Myocyte (in vitro differentiated cells): Measurements from ENCODE around the gene INPP5B. TPM values are rescaled to one million over a fixed set of nuclear protein-coding genes. Genes with fewer than 3 reads are reported as not detected.
A peak's percentile ranks its signal among the peaks of the same experiment; 100 is the strongest.
"Not testable (repeated sequence)": the region's sequence is repeated elsewhere in the genome, so short reads cannot be mapped to it uniquely, and the experiment has no call there.

Source experiments
- DNase-seq: peaks from one replicate; pipeline ENCODE4 v3.0.0-alpha.2; 2012; ENCODE audit warnings: low read depth
- total RNA-seq: library from RNA; depleted of rRNA; stranded (reverse); fragments of >200 nt; gene quantifications from 2 replicates; pipeline ENCODE4 v1.2.3, GENCODE V29; 2014

Gene INPP5B
- total RNA-seq, 1 donor from 2014 or later = 15.7 TPM

DNA sequence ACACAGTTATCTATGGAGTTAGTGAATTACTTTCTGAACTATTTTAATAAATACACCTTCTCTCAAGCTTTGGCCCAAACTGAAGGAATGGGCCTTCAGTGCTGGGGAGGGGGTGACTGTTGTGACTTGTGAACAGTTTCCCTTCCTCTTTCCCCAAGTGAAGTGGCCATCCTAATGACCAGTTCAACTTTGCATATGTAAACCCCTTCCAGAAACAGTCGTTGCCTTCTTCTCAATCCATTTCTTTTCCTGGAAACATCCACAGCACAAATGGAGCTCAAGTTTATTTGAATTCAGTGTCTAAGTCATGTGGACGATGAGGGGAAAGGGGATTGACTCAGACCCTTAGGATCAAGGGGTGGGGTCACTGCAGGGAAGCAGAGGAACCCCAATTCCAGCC lies 1.3 kb upstream of the INPP5B start:
- DNase-seq = no peak

GRCh38 chr1:37947364-37947763 lies 511 bp upstream of the INPP5B start:
- DNase-seq = no peak

DNA sequence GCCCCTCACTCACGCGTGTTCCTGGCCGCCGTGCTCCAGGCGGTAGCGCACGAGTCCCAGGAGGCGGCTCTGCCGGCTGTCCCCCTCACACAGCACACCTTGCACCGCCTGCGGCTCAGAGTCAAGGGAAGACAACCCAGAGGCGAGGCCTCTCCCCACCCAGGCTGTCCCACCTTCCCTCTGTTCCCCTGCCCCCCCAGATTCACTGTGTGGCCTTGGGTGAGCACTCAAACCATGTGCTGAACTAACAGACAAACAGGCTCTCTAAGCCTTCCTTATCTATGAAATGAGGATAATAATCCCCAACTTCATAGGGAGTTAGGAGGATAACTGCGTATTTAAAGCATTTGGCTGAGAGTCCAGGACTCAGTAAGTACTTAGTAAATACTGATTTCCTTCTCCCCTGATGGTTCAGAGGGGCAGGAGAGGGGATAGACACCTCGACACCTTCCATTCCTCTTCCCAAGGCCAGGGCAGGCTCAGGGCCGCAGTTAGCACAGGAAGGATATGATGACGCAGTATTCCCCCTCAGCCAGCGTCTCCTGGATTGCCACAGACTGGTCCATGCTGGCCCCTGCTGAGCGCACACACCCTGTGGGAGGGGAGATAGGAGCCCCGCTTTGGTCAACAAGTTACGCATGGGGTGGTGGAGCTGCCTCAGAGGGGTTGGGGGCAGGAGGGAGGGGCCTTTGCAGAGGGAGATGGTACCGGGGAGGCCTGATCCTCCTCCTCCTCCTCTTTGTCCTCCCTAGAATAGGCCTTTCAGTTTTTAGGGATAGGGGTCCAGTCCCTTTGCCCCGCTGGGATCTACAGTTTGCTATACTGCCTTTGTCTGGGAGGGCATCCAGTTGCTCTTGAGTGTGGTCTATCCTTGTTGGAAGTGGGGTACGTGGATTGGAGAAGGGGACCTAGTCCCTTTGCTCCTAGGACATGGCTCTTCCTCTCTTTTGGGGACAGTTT lies 830 bp downstream of the INPP5B start:
- DNase-seq = peak; percentile 74

GRCh38 chr1:37945251-37945650 lies 1.6 kb downstream of the INPP5B start:
- DNase-seq = no peak

DNA sequence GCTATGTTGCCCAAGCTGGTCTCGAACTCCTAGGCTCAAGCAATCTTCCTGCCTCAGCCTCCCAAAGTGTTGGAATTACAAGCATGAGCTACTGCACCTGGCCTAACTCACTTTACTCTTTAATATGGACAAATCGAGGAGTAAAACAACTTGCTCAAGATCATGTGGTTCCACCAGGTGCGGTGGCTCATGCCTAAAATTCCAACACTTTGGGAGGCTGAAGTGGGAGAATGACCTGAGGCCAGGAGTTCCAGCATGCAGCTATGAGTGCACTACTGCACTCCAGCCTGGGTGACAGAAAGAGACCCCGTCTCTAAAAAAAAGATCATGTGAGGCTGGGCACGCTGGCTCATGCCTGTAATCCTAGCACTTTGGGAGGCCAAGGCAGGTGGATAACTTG lies 2.0 kb downstream of the INPP5B start:
- no peak for DNase-seq

GRCh38 chr1:37944086-37944763 lies 2.6 kb downstream of the INPP5B start:
- no peak for DNase-seq

DNA sequence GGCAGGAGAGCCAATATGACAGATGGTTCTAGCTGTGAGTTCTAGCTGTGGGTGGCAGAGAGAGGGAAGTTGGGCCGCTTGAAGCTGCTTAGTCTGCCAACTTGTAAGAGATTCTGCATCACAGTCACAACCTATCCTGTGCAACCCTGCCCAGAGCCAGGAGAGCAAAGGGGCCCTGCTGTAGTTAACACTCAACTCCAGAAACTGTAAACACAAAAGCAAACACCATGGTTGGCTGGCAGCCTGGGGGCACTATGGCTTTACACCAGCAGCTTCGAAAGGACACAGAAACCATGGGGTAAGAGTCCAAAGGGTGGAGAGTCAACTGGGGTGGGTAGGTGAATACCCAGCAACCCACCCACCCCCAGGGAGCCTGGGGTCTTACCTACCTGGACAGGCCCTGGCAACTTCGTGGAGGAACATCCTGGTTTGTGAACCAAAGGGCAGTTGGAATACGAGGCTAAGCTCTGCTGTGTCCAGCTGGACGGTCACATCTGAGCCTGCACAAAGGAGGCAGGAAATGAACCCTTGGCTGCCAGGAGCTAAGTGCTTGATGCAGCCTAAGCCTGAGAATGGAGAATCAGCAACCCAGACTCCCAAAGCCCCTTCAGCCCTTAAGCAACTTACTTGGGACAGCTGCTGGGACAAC lies 6.4 kb downstream of the INPP5B start:
- DNase-seq = no peak

DNA sequence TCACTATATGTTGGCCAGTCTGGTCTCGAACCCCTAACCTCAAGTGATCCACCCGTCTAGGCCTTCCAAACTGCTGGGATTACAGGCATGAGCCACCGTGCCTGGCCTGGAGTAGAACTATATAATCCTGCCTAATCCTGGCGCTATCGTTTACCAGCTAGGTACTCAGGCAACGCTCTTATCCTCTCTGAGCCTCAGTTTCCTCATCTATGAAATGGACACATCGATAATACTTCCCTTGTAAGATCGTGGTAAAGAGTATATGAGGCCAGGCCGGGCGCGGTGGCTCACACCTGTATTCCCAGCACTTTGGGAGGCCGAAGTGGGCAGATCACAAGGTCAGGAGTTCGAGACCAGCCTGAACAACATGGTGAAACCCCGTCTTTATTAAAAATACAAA lies 10.1 kb downstream of the INPP5B start:
- DNase-seq = not testable (repeated sequence)

DNA sequence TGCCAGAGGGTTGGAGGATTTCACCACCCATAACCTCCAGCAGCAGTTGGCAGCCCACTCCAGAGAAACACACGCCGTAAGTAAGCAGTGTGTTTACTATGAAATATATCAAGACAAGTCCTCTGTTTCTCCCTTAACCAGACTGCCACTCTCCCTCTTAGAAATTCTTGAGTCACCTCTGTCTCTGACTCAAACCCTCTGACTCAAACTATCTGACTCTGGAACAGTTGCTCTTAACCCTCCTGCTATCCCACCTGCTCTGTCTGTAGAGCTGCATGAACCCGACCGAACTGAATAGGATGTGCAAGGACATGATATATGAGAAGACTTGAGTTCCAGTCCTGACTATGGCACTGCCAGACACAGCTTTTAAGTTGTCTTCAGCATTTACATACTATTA lies 14.1 kb downstream of the INPP5B start:
- peak; percentile 87 for DNase-seq

DNA sequence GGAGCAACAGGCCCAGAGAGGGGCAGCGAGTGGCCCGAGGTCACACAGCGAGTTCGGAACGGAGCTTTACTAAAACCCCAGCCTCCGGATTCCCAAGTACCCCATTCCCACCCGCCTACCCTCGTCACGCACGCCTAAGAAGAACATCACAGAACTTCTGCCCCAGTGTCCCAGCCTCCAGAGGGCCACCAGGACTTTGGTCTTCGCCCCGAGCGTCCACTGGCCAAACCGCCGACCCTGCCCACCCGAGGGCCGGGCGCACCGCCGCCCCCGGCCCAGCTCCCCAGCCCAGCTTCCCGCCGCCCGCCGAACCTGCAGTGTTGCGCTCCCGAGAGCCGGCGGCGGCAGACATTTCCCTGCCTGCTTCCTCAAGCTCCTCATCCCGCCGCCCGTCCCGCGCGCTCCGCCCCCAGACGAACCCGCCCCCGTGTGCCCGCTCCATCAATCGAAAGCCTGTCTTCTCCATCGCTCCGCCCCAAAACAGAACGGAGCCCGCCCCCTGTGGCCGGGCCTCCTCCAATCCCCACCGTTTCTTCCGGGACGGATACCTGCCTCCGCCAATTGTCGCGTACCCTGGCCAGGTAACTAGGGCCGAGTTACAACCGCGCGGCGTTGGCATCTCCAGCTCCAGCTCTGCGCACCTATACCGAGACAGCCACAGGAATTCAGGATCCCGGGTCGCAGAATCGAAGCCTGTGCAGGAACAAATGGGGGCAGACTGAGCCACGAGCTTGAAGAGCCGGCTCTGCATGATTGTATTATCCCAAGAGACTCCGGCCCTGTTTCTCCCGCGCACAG lies 15.3 kb downstream of the INPP5B start:
- DNase-seq = peak; percentile 97

- no peak for DNase-seq
Observed at GRCh38 chr1:37931102-37931360, 15.8 kb downstream of the INPP5B start.

DNA sequence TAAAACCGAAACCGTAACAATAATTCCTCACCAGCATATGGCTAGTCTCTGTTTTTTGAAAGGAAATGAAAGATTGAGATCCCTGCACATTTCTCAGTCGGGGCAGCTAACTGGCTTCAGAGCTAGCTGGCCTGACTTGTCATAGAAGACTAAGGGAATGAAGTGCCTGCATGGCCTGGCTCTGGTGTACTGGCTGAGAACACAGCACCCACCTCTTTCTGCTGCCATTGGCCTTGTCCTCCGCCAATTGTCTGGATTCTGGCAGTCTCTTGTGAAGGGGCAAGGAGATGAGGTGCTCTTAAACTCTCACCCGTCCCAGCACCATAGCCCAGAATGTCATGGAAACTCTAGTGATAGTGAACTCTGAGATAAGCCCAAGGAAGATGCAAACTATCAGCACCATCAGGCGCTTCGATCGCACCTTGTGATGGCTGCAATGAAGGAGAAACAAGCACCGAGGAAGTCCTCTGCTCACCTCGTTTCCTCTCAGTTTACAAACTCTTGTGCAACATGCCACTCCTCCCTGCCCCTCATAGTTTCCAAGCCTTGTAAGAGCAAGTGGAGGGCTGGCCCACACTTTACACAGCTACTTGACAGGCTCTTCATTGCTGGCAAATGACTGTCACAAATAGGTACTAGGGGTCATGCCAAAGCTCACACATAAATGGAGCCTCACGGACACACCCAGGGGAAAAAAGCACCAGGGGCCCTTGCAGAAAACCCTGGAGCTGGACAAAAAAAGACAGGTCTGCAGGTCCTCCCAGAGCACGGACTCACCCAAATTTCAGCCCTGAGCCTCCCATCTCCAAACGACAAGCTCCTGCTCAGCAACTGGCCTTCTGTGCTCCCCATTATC lies 16.4 kb downstream of the INPP5B start:
- no peak for DNase-seq

DNA sequence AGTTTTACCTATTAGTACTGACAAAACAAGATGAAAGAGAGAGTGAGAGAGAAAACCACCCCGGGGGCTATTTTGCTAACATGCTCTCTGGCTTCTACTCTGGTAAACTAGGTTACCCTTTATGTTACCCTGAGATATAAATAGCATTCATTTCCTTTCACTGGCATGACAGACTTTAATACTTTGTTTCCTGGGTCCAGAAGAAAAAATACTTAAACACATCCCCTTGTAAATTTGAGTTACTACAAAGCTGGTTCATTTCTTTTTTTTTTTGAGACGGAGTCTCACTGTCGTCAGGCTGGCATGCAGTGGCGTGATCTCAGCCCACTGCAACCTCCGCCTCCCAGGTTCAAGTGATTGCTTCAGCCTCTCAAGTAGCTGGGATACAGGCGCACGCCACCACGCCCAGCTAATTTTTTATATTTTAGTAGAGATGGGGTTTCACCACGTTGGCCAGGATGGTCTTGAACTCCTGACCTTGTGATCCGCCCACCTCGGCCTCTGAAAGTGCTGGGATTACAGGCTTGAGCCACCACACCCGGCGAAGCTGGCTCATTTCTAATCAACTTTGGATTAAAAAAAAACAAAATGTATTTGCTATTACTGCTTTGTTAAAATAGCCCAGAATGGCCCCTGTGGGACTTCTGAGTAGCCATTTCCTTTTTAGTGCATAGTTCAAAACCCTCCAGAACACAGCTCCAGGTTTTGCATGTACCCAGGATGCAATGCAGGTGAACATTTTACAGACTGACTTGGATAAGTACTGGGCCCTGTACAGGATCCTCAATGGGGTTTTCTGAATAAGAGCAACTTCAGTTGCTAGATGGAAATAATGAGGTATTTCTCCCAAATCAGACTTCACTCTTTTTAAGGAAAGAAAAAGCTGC lies 20.6 kb downstream of the INPP5B start:
- no peak for DNase-seq

GRCh38 chr1:37925316-37925715 lies 21.5 kb downstream of the INPP5B start:
- no peak for DNase-seq

DNA sequence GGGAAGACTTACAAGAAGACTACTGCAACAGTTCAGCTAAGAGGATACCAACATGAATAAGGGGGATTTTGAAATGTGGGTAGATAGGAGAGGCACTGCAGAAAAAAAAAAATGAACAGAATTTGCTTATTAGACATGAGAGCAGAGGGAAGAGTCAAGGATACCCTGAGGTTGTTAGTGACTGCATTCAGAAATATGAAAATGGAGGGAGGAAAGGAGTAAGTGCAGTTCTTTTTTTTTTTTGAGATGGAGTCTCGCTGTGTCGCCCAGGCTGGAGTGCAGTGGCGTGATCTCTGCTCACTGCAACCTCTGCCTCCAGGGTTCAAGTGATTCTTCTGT lies 23.3 kb downstream of the INPP5B start:
- DNase-seq = no peak

DNA sequence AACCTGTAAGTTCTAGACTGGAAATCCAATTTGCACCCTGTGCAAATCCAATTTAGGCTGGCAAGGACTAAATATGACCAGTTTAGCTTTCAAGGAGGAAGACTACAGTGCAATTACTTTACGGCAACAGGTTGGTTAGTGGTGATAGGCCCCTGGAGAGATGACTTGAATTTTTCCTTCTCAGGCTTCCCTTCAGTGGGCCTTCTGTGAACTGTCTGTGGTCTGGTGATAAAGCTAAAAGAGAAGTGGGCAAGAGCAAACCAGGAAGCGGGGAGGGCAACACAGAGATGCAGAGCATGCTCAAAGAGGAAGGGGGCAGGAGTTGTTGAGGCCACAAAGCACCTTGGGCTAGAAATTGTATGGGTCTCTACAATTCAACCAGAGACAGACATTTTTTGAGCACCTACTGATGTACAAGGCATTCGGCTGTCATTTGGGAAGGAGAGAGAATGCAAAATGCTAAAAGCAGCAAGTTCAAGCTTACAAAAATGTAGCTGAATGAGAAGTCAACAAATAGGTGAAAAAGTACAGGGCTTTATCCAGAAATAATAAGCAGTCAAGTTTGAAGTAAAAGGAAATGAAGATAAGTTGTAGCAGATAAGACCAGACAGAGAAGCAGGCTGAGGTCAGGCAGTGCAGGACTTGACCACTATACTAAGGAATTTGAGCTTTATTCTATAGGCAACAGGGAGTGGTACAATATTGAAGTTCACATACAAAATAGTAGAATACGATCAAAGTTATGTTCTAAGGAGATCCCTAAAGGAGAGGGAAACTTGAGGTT lies 23.9 kb downstream of the INPP5B start:
- DNase-seq = no peak

- DNase-seq = no peak
Observed at GRCh38 chr1:37919277-37919676, 27.6 kb downstream of the INPP5B start.

DNA sequence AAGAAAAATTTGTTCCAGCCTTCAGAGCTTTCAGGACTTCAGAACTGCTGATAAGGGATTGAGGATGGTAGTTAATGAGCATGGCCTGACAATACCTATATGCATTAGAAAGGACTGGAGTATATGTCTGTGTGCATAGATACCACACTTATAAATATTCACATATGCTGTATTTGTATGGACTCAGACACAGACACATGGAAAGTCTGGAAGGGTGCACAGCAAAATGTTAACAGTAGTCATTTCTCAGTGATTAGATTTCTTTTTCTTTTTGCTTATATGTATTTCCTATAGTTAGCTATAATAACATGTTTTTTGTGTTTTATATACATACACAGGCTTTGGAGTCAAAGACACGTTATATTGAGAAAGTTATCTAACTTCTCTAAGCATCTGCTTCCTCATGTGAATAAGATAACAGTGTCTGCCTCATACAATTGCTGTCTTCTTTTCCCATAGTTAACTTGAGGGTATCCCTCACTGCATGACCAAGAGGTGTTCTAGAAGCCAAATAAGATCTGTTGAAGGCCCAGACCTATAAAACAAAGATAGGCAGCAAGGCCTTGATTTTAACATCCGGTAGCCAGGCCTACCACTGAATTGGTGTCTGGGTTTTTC lies 31.3 kb downstream of the INPP5B start:
- DNase-seq = no peak
